HL-60/S4 treated with retinoic acid at 250 ng/mL for 4 days and 3 days (cell line): ENCODE results near the gene SLC22A15.

ENCODE experiments used
- in situ Hi-C: fragments of 300-500 bp; cut with MboI; formaldehyde crosslinking; loops from 2 replicates; pipeline ENCODE4 v1.7.0; 2022; ENCODE audit warnings: low sequenced_read_pairs

The SLC22A15 gene

DNA sequence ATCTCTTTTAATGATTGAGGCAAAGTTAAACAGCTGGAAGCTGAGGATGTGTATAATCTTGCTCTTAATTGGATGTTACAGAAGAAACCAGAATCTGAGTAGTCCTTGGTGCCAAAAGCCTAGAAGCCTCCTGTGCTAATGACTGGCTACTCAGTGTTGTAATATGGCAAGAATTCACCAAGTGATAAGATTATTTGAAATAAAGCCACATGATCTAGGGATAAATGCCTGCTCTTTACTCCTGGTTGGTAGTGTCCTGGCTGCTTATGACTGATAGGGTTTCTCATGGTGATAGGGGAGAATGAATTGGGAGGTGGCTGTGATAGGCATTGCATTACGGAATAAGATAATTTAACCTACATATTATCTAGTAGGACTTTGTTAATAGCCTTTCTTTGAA lies 121.3 kb downstream of the SLC22A15 start:
- in situ Hi-C loops = no loop called here

DNA sequence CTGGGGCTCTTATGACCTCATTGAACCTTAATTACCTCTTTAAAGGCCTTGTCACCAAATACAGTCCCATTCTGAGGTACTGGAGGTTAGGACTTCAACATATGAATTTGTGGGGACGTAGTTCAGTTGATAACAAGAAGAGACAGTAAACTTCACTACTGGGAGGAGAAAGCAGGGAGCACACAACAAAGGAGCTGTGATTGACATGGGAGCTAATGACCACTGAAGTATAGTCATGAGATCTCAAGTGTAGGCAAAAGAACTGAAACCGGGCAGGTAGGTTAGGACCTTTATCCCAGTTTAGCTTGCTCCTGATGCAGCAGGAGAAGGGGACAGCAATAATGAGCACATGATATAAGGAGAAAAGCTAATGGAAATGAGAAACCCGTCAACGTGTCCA lies 123.1 kb downstream of the SLC22A15 start:
- in situ Hi-C loops = no loop called here

DNA sequence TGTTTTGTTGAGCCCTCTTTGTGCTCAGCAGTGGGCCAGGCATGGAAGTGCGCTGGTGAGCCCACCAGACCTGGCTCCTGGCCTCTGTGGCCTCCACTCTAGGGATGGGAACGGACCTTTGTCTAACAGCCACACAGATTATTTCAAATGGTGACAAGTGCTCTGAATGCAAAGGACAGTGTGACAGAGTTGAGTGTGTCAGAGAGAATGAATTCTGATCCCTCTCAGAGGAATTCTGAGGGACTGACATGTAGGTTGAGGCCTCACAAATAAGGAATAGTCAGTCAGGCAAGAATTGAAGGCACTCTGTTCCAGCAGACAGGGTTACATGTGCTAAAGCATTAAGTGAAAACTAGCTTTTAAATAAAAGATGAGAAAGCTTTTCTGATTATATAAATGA lies 123.6 kb downstream of the SLC22A15 start:
- in situ Hi-C loops = no loop called here

- in situ Hi-C loops = no loop called here
Observed at GRCh38 chr1:116104667-116105066, 128.4 kb downstream of the SLC22A15 start.

DNA sequence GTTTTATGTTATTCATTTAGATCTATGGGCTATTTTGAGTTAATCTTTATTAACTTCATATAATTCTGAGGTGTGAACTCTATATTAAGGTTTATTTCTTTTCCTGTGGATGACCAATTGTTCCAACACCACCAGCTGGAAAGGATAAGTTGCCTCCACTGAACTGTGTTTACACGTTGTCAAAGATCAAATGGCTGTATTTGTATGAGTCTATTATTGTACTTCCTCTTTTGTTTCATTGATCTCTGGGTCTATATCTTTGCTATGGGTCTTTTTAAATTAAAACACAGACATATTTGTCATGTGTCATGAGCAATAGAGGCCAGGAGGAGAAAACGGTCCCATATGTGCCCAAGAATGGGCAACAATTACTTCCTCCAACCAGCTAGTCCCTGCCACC lies 129.7 kb downstream of the SLC22A15 start:
- in situ Hi-C loops = no loop called here

GRCh38 chr1:116106646-116107045 lies 130.3 kb downstream of the SLC22A15 start:
- in situ Hi-C loops = no loop called here

DNA sequence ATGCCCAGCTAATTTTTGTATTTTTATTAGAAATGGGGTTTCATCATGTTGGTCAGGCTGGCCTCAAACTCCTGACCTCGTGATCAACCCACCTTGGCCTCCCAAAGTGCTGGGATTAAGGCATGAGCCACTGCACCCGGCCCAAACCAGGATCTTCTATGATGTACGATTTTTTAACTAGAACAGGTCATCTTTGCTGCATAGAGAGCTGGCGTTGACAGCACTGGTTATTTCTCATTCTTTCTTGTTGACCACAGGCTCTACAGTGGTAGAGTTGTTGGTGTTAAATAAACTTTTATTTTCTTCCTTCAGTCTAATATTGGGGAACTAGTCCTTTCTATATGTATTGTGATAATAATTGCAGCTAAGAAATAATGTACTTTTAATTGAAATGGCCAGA lies 131.1 kb downstream of the SLC22A15 start:
- in situ Hi-C loops = no loop called here

- in situ Hi-C loops = no loop called here
Observed at GRCh38 chr1:116110567-116111523, 134.5 kb downstream of the SLC22A15 start, which contains the start of gene MAB21L3. Gene MAB21L3 (plus strand): TSS chr1:116111399. CDS start chr1:116112616, 1,217 bp downstream.

- in situ Hi-C loops = no loop called here
Observed at GRCh38 chr1:116111524-116112021, 135.3 kb downstream of the SLC22A15 start.

- in situ Hi-C loops = no loop called here
Observed at GRCh38 chr1:116112388-116113140, 136.3 kb downstream of the SLC22A15 start.

DNA sequence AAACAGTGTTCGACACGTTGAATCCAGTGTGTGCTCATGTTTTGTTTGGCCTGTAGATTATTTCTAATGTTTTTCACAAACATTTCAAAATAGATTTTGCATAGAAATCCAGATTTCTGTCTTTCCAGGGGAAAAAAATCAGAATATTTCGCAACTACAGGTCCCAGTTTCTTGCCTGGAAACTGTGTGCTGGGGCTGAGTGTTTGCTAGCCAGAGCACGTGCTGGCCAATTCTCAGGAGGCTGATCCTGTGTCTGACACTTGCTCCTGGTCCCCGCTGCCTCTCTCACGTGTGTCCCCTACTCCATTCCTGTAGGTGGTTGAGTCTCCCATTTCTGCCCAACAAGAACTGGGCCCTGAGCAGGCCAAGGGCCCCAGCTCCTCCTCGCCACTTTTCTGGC lies 137.3 kb downstream of the SLC22A15 start:
- in situ Hi-C loops = no loop called here

GRCh38 chr1:116115476-116116439 lies 139.4 kb downstream of the SLC22A15 start:
- in situ Hi-C loops = no loop called here

DNA sequence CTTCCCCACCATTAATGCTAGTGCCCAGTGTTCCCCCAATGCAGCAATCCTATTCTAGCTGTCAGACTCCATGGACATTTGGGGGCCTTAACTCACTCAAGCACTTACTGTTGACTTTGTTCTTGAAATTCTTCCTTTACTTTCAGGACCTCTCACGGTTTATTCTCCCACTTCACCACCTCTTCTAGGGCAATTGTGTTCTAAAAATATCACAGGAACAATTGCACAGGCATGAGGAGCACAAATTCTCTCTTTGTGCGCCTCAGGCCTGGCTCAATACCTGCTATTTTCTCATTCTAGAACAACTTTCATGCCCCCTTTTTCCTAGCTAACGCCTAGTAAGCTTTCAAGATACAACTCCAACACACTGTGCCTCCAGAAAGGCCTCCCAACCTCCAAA lies 142.2 kb downstream of the SLC22A15 start:
- in situ Hi-C loops = no loop called here
